Measurements from ENCODE around the gene FAM53B.
A peak's percentile ranks its signal among the peaks of the same experiment; 100 is the strongest.

Gene FAM53B

GRCh38 chr10:124628676-124629021, 115.5 kb downstream of the FAM53B start:
- H3K4me2 ChIP-seq: peak overlapping the region; percentile 78 to 99 (median 96)
- H4K20me1 ChIP-seq: peaks cover 49 to 100% (median 94%) of the 10 kb centered on the region in 11 experiments; a peak in 21 of 22 replicates
- no peak for TF ChIP-seq Cebpa-rat (IDR thresholded peaks at IDR 0.05)
- H3K9me3 ChIP-seq (replicated peaks in 1 of 11): peaks cover 0 to 1% (median 0%) of the 10 kb centered on the region in 11 experiments; a peak in 3 of 22 replicates
- peak overlapping the region in 4 of 11 experiments; percentile 12 to 29 (median 18); a peak in 3 of 22 replicates for H3K9ac ChIP-seq
- H3K36me3 ChIP-seq: peaks cover 0 to 23% (median 5%) of the 10 kb centered on the region in 11 experiments; a peak in 7 of 22 replicates
- peak overlapping the region in 3 of 11 experiments; percentile 9 to 41 (median 23); a peak in 6 of 22 replicates for H3K27ac ChIP-seq
- no peak overlapping the region; a peak in 1 of 20 replicates for H3K4me3 ChIP-seq
- peaks cover 87 to 96% (median 93%) of the 10 kb centered on the region in 10 experiments for H3K4me1 ChIP-seq
- H3K27me3 ChIP-seq: peaks cover 20 to 38% (median 26%) of the 10 kb centered on the region in 11 experiments

- Histone ChIP-seq H3K9me3 (replicated peaks in 1 of 11) (no peaks in the 10 kb centered on the region), H3K4me1 (peaks cover 93 to 100% (median 99%) of the 10 kb centered on the region in 10 experiments), H3K4me2 (peak overlapping the region; percentile 78 to 99 (median 96)), H3K27me3 (peaks cover 26 to 44% (median 31%) of the 10 kb centered on the region in 11 experiments), H3K9ac (peak overlapping the region in 6 of 11 experiments; percentile 1 to 33 (median 18); a peak in 6 of 22 replicates), H3K4me3 (peak overlapping the region in 1 of 10 experiments; percentile 11; a peak in 2 of 20 replicates), H3K36me3 (peaks cover 0 to 27% (median 6%) of the 10 kb centered on the region in 11 experiments; a peak in 9 of 22 replicates), H3K27ac (peak overlapping the region in 3 of 11 experiments; percentile 3 to 41 (median 23); a peak in 1 of 22 replicates), H4K20me1 (peaks cover 52 to 100% (median 100%) of the 10 kb centered on the region in 11 experiments; a peak in 21 of 22 replicates)
- no peak for TF ChIP-seq Cebpa-rat (IDR thresholded peaks at IDR 0.05)
Observed at GRCh38 chr10:124627866-124628675, 116.1 kb downstream of the FAM53B start.

DNA sequence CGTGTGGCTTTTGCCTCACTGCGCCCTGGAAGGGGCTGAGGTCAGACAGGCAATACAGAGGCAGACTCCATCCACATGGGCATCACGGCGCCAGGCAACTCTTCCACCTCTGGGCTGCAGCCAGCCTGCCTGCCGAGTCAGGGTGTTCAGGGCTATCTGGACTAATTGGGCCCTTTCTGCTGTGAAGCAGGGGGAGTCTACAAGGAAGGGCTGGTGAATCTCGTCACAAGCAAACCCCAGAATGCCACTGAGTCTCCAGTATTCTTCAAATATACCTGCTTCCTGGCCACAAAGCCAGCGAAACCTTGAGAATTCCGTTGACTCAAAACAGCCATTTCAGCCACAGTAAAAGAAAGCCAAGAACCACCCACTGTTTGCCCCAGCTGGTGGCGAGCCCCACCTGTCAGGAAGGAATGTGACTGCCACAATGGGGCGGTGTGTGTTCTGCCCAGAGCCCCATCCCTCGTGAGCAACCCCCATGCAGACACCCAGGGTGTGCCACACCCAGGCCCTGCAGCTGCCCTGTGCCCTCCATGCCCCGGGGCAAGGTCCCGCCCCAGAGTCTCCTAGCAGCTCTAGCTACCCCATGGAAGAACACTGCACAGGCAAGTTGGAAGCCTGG, 117.3 kb downstream of the FAM53B start:
- peaks cover 59 to 100% (median 100%) of the 10 kb centered on the region in 11 experiments; a peak in 21 of 22 replicates for H4K20me1 ChIP-seq

DNA sequence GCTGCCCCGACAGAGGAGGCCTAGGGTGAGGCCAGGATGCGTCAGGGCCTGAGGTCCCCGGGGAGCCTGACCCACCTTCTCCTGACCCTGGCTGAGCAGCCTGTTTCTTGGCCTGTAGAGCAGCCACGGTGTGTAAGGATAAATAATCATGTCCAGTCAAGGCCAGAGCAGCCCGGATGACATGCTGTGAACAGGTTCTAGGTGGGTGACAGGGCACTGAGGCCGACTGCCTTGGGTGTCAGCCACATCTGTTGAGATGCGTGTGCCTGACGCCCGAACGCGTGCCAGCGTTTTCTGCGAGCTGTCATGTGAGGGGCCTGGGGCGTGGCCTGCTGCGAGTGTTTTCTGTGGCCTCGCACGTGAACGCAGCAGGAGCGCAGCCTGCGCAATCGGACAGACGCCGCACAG, 118.3 kb downstream of the FAM53B start:
- Histone ChIP-seq H3K27ac (no peak overlapping the region), H3K4me3 (no peak overlapping the region), H3K4me2 (peak overlapping the region; percentile 53 to 99 (median 96)), H3K36me3 (peaks cover 0 to 35% (median 0%) of the 10 kb centered on the region in 11 experiments; a peak in 9 of 22 replicates), H3K27me3 (peaks cover 39 to 66% (median 54%) of the 10 kb centered on the region in 11 experiments), H3K9ac (peak overlapping the region in 4 of 11 experiments; percentile 28 to 47 (median 34); a peak in 4 of 22 replicates), H3K4me1 (peaks cover 96 to 100% (median 100%) of the 10 kb centered on the region in 10 experiments), H4K20me1 (peaks cover 67 to 100% (median 100%) of the 10 kb centered on the region in 11 experiments; a peak in 21 of 22 replicates), H3K9me3 (replicated peaks in 1 of 11) (no peaks in the 10 kb centered on the region)
- no peak for TF ChIP-seq Cebpa-rat (IDR thresholded peaks at IDR 0.05)

More for the DNA sequence above, 117.3 kb downstream of the FAM53B start:
- Histone ChIP-seq H3K4me1 (peaks cover 95 to 100% (median 100%) of the 10 kb centered on the region in 10 experiments), H3K27ac (peak overlapping the region in 2 of 11 experiments; percentile 5 to 16; a peak in 2 of 22 replicates), H3K4me3 (no peak overlapping the region), H3K27me3 (peaks cover 38 to 56% (median 43%) of the 10 kb centered on the region in 11 experiments), H3K9me3 (replicated peaks in 1 of 11) (no peaks in the 10 kb centered on the region), H3K4me2 (peak overlapping the region; percentile 78 to 99 (median 96)), H3K9ac (peak overlapping the region in 7 of 11 experiments; percentile 1 to 64 (median 25); a peak in 10 of 22 replicates), H3K36me3 (peaks cover 0 to 33% (median 0%) of the 10 kb centered on the region in 11 experiments; a peak in 9 of 22 replicates)
- no peak for TF ChIP-seq Cebpa-rat (IDR thresholded peaks at IDR 0.05)

GRCh38 chr10:124624895-124625294, 119.3 kb downstream of the FAM53B start:
- Histone ChIP-seq H3K9ac (peak overlapping the region in 1 of 11 experiments; percentile 32; a peak in 1 of 22 replicates), H3K4me2 (peak overlapping the region; percentile 53 to 99 (median 96)), H4K20me1 (peaks cover 68 to 100% (median 100%) of the 10 kb centered on the region in 11 experiments; a peak in 21 of 22 replicates), H3K4me3 (no peak overlapping the region), H3K27ac (no peak overlapping the region), H3K36me3 (peaks cover 0 to 37% (median 0%) of the 10 kb centered on the region in 11 experiments; a peak in 9 of 22 replicates), H3K4me1 (peaks cover 97 to 100% (median 100%) of the 10 kb centered on the region in 10 experiments), H3K27me3 (peaks cover 39 to 70% (median 57%) of the 10 kb centered on the region in 11 experiments), H3K9me3 (replicated peaks in 1 of 11) (no peaks in the 10 kb centered on the region)
- no peak for TF ChIP-seq Cebpa-rat (IDR thresholded peaks at IDR 0.05)

DNA sequence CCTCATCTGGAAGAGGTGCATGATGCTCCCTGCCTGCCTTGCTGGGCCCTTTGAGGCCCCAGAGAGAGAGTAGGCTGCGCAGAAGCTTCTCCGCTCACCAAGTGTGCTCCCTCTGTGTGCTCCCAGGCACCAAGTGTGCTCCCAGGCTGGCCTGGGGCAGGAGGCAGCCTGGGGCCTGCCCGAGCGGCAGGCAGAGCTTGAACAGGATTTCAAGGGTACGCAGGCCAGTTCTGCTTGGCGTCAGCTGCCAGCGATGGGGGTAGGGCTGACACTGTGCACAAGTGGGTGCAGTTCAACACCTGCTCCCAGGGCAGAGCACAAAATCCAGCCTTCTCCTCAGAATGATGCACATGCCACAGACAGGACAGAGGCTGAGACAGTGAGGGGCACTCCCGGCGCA, 119.7 kb downstream of the FAM53B start:
- Histone ChIP-seq H3K9me3 (replicated peaks in 1 of 11) (no peaks in the 10 kb centered on the region), H3K27me3 (peaks cover 39 to 70% (median 57%) of the 10 kb centered on the region in 11 experiments), H3K4me3 (no peak overlapping the region), H4K20me1 (peaks cover 68 to 100% (median 100%) of the 10 kb centered on the region in 11 experiments; a peak in 21 of 22 replicates), H3K36me3 (peaks cover 0 to 37% (median 0%) of the 10 kb centered on the region in 11 experiments; a peak in 9 of 22 replicates), H3K4me2 (peak overlapping the region; percentile 53 to 99 (median 96)), H3K4me1 (peaks cover 97 to 100% (median 100%) of the 10 kb centered on the region in 10 experiments), H3K9ac (peak overlapping the region in 1 of 11 experiments; percentile 15; a peak in 1 of 22 replicates), H3K27ac (no peak overlapping the region)
- TF ChIP-seq Cebpa-rat (IDR thresholded peaks at IDR 0.05): no peak

DNA sequence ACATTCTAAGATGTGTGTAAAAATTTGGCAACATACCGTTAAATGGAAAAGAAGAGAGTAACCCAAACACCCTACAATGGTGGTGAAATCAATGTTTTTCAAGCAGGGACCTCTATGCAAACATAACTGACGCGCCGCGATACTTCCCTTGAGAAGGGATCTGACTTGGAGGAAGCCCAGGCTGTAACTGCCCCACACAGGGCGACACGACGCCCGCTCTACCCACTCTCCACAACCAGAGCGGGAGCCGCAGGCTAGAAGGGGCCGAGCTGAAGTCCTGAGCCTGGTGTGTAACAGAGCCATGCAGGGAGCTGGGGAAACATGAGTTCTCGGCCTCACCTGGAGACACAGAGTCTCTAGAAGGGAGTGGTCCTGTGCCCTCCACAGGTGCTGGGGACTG, 120.2 kb downstream of the FAM53B start:
- TF ChIP-seq Cebpa-rat (IDR thresholded peaks at IDR 0.05): no peak
- Histone ChIP-seq H3K9me3 (replicated peaks in 1 of 11) (no peaks in the 10 kb centered on the region), H4K20me1 (peaks cover 68 to 100% (median 100%) of the 10 kb centered on the region in 11 experiments; a peak in 21 of 22 replicates), H3K27ac (no peak overlapping the region), H3K4me3 (no peak overlapping the region), H3K4me2 (peak overlapping the region; percentile 53 to 99 (median 96); a peak in 21 of 22 replicates), H3K4me1 (peaks cover 97 to 100% (median 100%) of the 10 kb centered on the region in 10 experiments), H3K9ac (0 out of 22 replicates have a peak overlapping the region, but pooled peaks of 1 of the 11 experiments have one; percentile 15), H3K36me3 (peaks cover 0 to 37% (median 0%) of the 10 kb centered on the region in 11 experiments; a peak in 9 of 22 replicates), H3K27me3 (peaks cover 39 to 70% (median 57%) of the 10 kb centered on the region in 11 experiments)

All from BLaER1 treated with 17β-estradiol and CSF1 and Interleukin-3, amounts not matched to agents 10 nM and 100 nM (cell line).